HepG2 (cell line): ENCODE measurements around the gene NCR3LG1. TPM values are rescaled to one million over a fixed set of nuclear protein-coding genes. Genes with fewer than 3 reads are reported as not detected.

ENCODE experiments used
- ATAC-seq: fragments of 200-7000 bp; cut with Tn5 transposase; 3 replicates; pipeline ENCODE4 v1.9.1; 2020; ENCODE audit warnings: mild to moderate bottlenecking, moderate library complexity
- BruUV-seq: library from RNA; stranded (reverse); fragments of 400-500 nt; replicated peaks from 2 replicates; lab custom pipeline; 2021; lab: Mats Ljungman, UMichigan
- CTCF ChIA-PET: fragments of 300-600 bp; formaldehyde crosslinking; extraction: SDS; loops from one replicate; lab custom pipeline; 2021; ENCODE audit warnings: low total read pairs, inconsistent platforms, low intra/inter-chr PET ratio; lab: Yijun Ruan, JAX
- POLR2A ChIA-PET: fragments of 350-600 bp; sonication (Branson Sonifier 250); formaldehyde crosslinking; loops from one replicate; lab custom pipeline; 2020; ENCODE audit warnings: antibody characterized with exemption, inconsistent platforms; lab: Yijun Ruan, JAX
- DNase-seq: peaks from one replicate; pipeline ENCODE4 v3.0.0-alpha.2; 2015; ENCODE audit warnings: low spot score
- FAIRE-seq: peaks from 3 replicates; lab custom pipeline; 2011; peaks lifted over from hg19 to GRCh38; lab: Jason Lieb, UNC
- H2AFZ ChIP-seq: one replicate; pipeline ENCODE4 v1.6.1; 2011; ENCODE audit warnings: low read length, inconsistent platforms
- H3K27ac ChIP-seq: fragments of 300-600 bp; 3 replicates; pipeline ENCODE4 v1.8.0; 2011; ENCODE audit warnings: mixed run types, mild to moderate bottlenecking, mixed read lengths, low read length, inconsistent platforms; ENCODE audit not compliant: insufficient read depth; ENCODE audit errors: extremely low read length
- H3K27me3 ChIP-seq, 2 experiments: fragments of 200-600 bp in 1 of 2; 2 replicates in 1 of 2; 3 replicates in 1 of 2; pipeline versions ENCODE4 v1.6.0 to v1.8.0; 2011; ENCODE audit warnings: low read length in 2 of 2, mild to moderate bottlenecking in 2 of 2, moderate library complexity in 2 of 2, inconsistent platforms in 1 of 2; ENCODE audit not compliant: insufficient read depth in 2 of 2, control insufficient read depth in 1 of 2
- H3K36me3 ChIP-seq, 2 experiments: fragments of 200-600 bp in 1 of 2; replicated peaks in 1 of 2; 2 replicates in 1 of 2; 3 replicates in 1 of 2; pipeline versions ENCODE4 v1.5.1 to v1.8.0; 2011; ENCODE audit warnings: low read length in 2 of 2, inconsistent platforms in 1 of 2; ENCODE audit not compliant: insufficient read depth in 2 of 2, control insufficient read depth in 1 of 2
- H3K4me1 ChIP-seq: 2 replicates; pipeline ENCODE4 v1.5.1; 2012; ENCODE audit warnings: low read length, inconsistent platforms; ENCODE audit not compliant: insufficient read depth
- H3K4me2 ChIP-seq: 2 replicates; pipeline ENCODE4 v1.6.0; 2011; ENCODE audit warnings: low read depth, low read length, inconsistent platforms
- H3K4me3 ChIP-seq, 3 experiments: fragments of 200-600 bp in 1 of 3; sonication (generic), shearing (Covaris generic) in 1 of 3; replicated peaks in 1 of 3; 2 replicates each; pipeline ENCODE4 v1.5.1; 2011 to 2016; ENCODE audit warnings: low read length in 3 of 3, inconsistent platforms in 2 of 3, low read depth in 2 of 3, mild to moderate bottlenecking in 2 of 3, control low read depth in 1 of 3, mixed read lengths in 1 of 3; ENCODE audit not compliant: insufficient read depth in 1 of 3
- H3K79me2 ChIP-seq: one replicate; pipeline ENCODE4 v1.6.1; 2011; ENCODE audit warnings: low read length, inconsistent platforms; ENCODE audit not compliant: insufficient read depth
- H3K9ac ChIP-seq: 2 replicates; pipeline ENCODE4 v1.6.0; 2011; ENCODE audit warnings: mild to moderate bottlenecking, low read depth, low read length, inconsistent platforms; ENCODE audit not compliant: insufficient read depth
- H3K9me3 ChIP-seq: 2 replicates; pipeline ENCODE4 v1.5.1; 2012; ENCODE audit warnings: mild to moderate bottlenecking, low read length
- H4K20me1 ChIP-seq: 2 replicates; pipeline ENCODE4 v1.6.0; 2011; ENCODE audit warnings: inconsistent platforms, mild to moderate bottlenecking, low read length, moderate library complexity; ENCODE audit not compliant: insufficient read depth
- CBFB ChIP-seq: sonication (generic); formaldehyde crosslinking; IDR thresholded peaks from 2 replicates; pipeline ENCODE4 v1.4.0; 2020; ENCODE audit warnings: missing genetic modification reagents
- CREB1 ChIP-seq, 2 experiments: fragments of 450-650 bp in 1 of 2; IDR thresholded peaks; 2 replicates each; pipeline ENCODE4 v1.6.1; 2016 to 2017; ENCODE audit warnings: control low read depth in 1 of 2, mild to moderate bottlenecking in 1 of 2, missing compliant biosample characterization in 1 of 2, missing genetic modification characterization in 1 of 2
- HMG20A ChIP-seq: IDR thresholded peaks from 2 replicates; pipeline ENCODE4 v1.6.1; 2016; ENCODE audit warnings: borderline replicate concordance
- KMT2A ChIP-seq: sonication (generic); formaldehyde crosslinking; IDR thresholded peaks from 2 replicates; pipeline ENCODE4 v1.4.0; 2020; ENCODE audit warnings: missing genetic modification reagents
- MXD4 ChIP-seq: IDR thresholded peaks from 2 replicates; pipeline ENCODE4 v1.6.1; 2016; ENCODE audit warnings: mild to moderate bottlenecking, missing biosample characterization, missing genetic modification reagents
- POGZ ChIP-seq: sonication (generic); formaldehyde crosslinking; IDR thresholded peaks from 2 replicates; pipeline ENCODE4 v1.4.0; 2020; ENCODE audit warnings: mild to moderate bottlenecking, missing genetic modification reagents
- RNF2 ChIP-seq: fragments of 450-650 bp; conservative IDR thresholded peaks from 2 replicates; pipeline ENCODE4 v1.6.1; 2016; ENCODE audit warnings: low read depth
- TMF1 ChIP-seq: sonication (generic); formaldehyde crosslinking; IDR thresholded peaks from 2 replicates; pipeline ENCODE4 v1.8.1; 2022; ENCODE audit warnings: low read depth, missing genetic modification reagents
- ZNF317 ChIP-seq: sonication (generic); formaldehyde crosslinking; IDR thresholded peaks from 2 replicates; pipeline ENCODE4 v1.5.0; 2020; ENCODE audit warnings: mild to moderate bottlenecking, missing genetic modification reagents
- ZNF629 ChIP-seq: sonication (generic); formaldehyde crosslinking; conservative IDR thresholded peaks from 2 replicates; pipeline ENCODE4 v1.5.0; 2020; ENCODE audit warnings: missing genetic modification reagents
- ZSCAN31 ChIP-seq: sonication (generic); formaldehyde crosslinking; IDR thresholded peaks from 2 replicates; pipeline ENCODE4 v1.5.0; 2020; ENCODE audit warnings: low read depth, mild to moderate bottlenecking, missing genetic modification reagents
- WGBS: methylation state at CpG from one replicate; pipeline ENCODE4 v1.1.6; 2017; ENCODE audit warnings: low lambda C conversion rate; 5-methylcytosine and 5-hydroxymethylcytosine counted together
- in situ Hi-C: cut with HindIII; loops from 2 replicates; pipeline ENCODE4 v1.10.0; 2017; ENCODE audit warnings: low pct_unique_long_range_greater_than_20kb; ENCODE audit not compliant: extremely low pct_ligation_motif_present
- intact Hi-C: fragments of 100-400 bp; cut with micrococcal nuclease; formaldehyde crosslinking; loops from one replicate; pipeline ENCODE4 v1.10.0; 2022; ENCODE audit not compliant: unreplicated experiment
- polyA plus RNA-seq, 8 experiments: library from polyadenylated mRNA; depleted of rRNA in 3 of 8; stranded (reverse) in 7 of 8; unstranded in 1 of 8; fragments of >200 nt; fragmentation: Illumina TruSeq in 4 of 8; extraction: Trizol in 4 of 8; gene quantifications; 2 replicates each; pipeline versions ENCODE4 v1.2.1 to v1.2.3, GENCODE V29; 2011 to 2016; ENCODE audit warnings: low read depth in 4 of 8, missing spikeins in 1 of 8, mixed read lengths in 1 of 8; ENCODE audit not compliant: insufficient read depth in 1 of 8
- total RNA-seq, 5 experiments: library from RNA; depleted of rRNA; stranded (reverse); fragments of >200 nt; fragmentation: Illumina TruSeq; extraction: Trizol; gene quantifications; 2 replicates each; pipeline ENCODE4 v1.2.3, GENCODE V29; 2016; ENCODE audit warnings: low read depth in 1 of 5
- TF ChIP-seq, protein P1 (sequence below): sonication (generic); formaldehyde crosslinking; IDR thresholded peaks from 2 replicates; pipeline ENCODE4 v1.4.0; 2020; ENCODE audit warnings: missing genetic modification reagents
- TF ChIP-seq, protein P2 (sequence below): sonication (generic); formaldehyde crosslinking; IDR thresholded peaks from 2 replicates; pipeline ENCODE4 v1.4.0; 2020; ENCODE audit warnings: missing genetic modification reagents
- TF ChIP-seq, protein P3 (sequence below): sonication (generic); formaldehyde crosslinking; IDR thresholded peaks from 2 replicates; pipeline ENCODE4 v1.5.0; 2020; ENCODE audit warnings: missing genetic modification reagents
- TF ChIP-seq, protein P4 (sequence below): sonication (generic); formaldehyde crosslinking; conservative IDR thresholded peaks from 2 replicates; pipeline ENCODE4 v1.8.0; 2022; ENCODE audit warnings: low read depth, missing genetic modification reagents

Gene NCR3LG1
- total and polyA plus RNA-seq, 2 of the 13 experiments (the other 11 are each of a cell fraction or from before 2014, with no cell fraction given), result 16.1 to 25.1 TPM

DNA sequence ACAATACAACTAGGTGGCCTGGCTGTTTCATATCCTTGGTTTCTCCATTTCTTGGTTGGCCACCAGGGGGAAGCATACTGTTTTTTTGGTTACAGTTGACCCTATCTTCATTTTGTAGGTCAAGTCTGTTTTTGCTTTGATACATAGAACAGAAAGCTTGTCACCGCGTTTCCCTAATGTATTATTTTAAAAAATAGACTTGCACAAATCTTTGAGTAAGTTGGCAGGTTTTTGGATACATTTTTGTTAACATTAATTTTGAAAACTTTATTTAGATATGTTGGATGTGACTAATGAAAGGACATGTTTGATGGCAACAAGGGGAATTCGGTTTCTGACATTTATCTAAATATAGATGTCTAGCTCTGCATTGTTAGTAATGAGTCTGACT, 3.0 kb downstream of the NCR3LG1 start (continued):
- TF ChIP-seq, protein P1, sequence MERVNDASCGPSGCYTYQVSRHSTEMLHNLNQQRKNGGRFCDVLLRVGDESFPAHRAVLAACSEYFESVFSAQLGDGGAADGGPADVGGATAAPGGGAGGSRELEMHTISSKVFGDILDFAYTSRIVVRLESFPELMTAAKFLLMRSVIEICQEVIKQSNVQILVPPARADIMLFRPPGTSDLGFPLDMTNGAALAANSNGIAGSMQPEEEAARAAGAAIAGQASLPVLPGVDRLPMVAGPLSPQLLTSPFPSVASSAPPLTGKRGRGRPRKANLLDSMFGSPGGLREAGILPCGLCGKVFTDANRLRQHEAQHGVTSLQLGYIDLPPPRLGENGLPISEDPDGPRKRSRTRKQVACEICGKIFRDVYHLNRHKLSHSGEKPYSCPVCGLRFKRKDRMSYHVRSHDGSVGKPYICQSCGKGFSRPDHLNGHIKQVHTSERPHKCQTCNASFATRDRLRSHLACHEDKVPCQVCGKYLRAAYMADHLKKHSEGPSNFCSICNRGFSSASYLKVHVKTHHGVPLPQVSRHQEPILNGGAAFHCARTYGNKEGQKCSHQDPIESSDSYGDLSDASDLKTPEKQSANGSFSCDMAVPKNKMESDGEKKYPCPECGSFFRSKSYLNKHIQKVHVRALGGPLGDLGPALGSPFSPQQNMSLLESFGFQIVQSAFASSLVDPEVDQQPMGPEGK, result no peak
- TF ChIP-seq MXD4 (CRISPR knock-in tag) (no peak), ZNF629 (no peak), KMT2A (no peak)

DNA sequence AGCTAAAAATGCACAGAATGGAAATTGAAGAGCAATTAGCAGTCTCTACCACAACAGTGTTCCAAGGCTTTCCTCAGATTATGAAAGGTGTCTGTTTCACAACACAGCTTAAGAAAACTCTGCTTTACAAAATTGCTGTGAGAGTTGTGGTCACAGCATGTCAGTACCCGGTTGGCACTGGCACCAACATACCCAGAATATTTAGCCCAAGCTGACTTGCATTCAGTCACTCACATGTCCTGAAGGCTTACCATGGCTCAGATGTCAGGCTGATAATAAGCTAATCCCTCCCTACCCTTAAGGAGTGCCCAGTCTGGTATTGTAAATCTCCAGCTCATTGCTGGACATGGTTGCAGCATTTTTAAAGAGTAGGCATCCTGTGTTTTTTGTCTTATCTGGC, 14.9 kb downstream of the NCR3LG1 start:
- intact Hi-C loops, result no loop called here
- Histone ChIP-seq H3K4me3 (no peak overlapping the region), H3K9me3 (peaks cover 45% of the 10 kb centered on the region), H3K4me2 (no peak overlapping the region), H3K4me1 (no peaks in the 10 kb centered on the region), H2AFZ (no peak overlapping the region), H3K36me3 (peaks cover 43 to 91% of the 10 kb centered on the region in 2 experiments), H3K9ac (no peak overlapping the region), H3K27ac (no peak overlapping the region), H3K27me3 (no peaks in the 10 kb centered on the region), H4K20me1 (no peaks in the 10 kb centered on the region), H3K79me2 (peaks cover 11% of the 10 kb centered on the region)
- FAIRE-seq (no peak), ATAC-seq (no peak), DNase-seq (no peak)
- in situ Hi-C loops, result no loop called here
- 100% methylated on average over 1 of the region's 1 CpG for WGBS
- ChIA-PET CTCF (no interaction called here), POLR2A (no interaction called here)
- no TSS peak for BruUV-seq
- no peak for TF ChIP-seq HMG20A (CRISPR knock-in tag)
- TF ChIP-seq TMF1 (CRISPR knock-in tag), result no peak
- TF ChIP-seq CBFB (CRISPR knock-in tag), result no peak
- TF ChIP-seq, protein P2, sequence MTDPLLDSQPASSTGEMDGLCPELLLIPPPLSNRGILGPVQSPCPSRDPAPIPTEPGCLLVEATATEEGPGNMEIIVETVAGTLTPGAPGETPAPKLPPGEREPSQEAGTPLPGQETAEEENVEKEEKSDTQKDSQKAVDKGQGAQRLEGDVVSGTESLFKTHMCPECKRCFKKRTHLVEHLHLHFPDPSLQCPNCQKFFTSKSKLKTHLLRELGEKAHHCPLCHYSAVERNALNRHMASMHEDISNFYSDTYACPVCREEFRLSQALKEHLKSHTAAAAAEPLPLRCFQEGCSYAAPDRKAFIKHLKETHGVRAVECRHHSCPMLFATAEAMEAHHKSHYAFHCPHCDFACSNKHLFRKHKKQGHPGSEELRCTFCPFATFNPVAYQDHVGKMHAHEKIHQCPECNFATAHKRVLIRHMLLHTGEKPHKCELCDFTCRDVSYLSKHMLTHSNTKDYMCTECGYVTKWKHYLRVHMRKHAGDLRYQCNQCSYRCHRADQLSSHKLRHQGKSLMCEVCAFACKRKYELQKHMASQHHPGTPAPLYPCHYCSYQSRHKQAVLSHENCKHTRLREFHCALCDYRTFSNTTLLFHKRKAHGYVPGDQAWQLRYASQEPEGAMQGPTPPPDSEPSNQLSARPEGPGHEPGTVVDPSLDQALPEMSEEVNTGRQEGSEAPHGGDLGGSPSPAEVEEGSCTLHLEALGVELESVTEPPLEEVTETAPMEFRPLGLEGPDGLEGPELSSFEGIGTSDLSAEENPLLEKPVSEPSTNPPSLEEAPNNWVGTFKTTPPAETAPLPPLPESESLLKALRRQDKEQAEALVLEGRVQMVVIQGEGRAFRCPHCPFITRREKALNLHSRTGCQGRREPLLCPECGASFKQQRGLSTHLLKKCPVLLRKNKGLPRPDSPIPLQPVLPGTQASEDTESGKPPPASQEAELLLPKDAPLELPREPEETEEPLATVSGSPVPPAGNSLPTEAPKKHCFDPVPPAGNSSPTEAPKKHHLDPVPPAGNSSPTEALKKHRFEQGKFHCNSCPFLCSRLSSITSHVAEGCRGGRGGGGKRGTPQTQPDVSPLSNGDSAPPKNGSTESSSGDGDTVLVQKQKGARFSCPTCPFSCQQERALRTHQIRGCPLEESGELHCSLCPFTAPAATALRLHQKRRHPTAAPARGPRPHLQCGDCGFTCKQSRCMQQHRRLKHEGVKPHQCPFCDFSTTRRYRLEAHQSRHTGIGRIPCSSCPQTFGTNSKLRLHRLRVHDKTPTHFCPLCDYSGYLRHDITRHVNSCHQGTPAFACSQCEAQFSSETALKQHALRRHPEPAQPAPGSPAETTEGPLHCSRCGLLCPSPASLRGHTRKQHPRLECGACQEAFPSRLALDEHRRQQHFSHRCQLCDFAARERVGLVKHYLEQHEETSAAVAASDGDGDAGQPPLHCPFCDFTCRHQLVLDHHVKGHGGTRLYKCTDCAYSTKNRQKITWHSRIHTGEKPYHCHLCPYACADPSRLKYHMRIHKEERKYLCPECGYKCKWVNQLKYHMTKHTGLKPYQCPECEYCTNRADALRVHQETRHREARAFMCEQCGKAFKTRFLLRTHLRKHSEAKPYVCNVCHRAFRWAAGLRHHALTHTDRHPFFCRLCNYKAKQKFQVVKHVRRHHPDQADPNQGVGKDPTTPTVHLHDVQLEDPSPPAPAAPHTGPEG, result no peak
- TF ChIP-seq, protein P3, sequence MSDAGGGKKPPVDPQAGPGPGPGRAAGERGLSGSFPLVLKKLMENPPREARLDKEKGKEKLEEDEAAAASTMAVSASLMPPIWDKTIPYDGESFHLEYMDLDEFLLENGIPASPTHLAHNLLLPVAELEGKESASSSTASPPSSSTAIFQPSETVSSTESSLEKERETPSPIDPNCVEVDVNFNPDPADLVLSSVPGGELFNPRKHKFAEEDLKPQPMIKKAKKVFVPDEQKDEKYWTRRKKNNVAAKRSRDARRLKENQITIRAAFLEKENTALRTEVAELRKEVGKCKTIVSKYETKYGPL (CRISPR knock-in tag), result no peak
- TF ChIP-seq ZNF317 (CRISPR knock-in tag), result no peak
- TF ChIP-seq ZSCAN31 (CRISPR knock-in tag), result no peak
- TF ChIP-seq RNF2, result no peak
- no peak for TF ChIP-seq POGZ (CRISPR knock-in tag)
- TF ChIP-seq, protein P4, sequence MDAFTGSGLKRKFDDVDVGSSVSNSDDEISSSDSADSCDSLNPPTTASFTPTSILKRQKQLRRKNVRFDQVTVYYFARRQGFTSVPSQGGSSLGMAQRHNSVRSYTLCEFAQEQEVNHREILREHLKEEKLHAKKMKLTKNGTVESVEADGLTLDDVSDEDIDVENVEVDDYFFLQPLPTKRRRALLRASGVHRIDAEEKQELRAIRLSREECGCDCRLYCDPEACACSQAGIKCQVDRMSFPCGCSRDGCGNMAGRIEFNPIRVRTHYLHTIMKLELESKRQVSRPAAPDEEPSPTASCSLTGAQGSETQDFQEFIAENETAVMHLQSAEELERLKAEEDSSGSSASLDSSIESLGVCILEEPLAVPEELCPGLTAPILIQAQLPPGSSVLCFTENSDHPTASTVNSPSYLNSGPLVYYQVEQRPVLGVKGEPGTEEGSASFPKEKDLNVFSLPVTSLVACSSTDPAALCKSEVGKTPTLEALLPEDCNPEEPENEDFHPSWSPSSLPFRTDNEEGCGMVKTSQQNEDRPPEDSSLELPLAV (CRISPR knock-in tag), result no peak
- TF ChIP-seq CREB1 (IDR thresholded peaks at IDR 0.05), result no peak
- no peak for TF ChIP-seq CREB1 (CRISPR knock-in tag; IDR thresholded peaks at IDR 0.05)
